ENCODE results near the gene FASTKD1.

DNA sequence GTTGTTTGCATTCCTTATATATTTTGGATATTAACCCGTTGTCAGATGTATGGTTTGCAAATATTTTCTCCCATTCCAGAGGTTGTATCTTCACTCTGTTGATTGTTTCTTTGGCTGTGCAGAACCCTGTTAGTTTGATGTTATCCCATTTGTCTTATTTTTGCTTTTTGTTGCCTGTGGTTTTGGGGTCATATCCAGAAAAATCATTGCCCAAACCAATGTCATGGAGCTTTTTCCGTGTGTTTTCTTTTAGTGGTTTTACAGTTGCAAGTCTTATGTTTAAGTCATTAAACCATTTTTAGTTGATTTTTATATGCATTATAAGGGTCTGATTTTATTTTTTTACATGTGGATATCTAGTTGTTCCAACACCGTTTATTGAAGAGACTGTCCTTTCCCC lies 46.3 kb upstream of the FASTKD1 start:
- TF ChIP-seq, protein P1, sequence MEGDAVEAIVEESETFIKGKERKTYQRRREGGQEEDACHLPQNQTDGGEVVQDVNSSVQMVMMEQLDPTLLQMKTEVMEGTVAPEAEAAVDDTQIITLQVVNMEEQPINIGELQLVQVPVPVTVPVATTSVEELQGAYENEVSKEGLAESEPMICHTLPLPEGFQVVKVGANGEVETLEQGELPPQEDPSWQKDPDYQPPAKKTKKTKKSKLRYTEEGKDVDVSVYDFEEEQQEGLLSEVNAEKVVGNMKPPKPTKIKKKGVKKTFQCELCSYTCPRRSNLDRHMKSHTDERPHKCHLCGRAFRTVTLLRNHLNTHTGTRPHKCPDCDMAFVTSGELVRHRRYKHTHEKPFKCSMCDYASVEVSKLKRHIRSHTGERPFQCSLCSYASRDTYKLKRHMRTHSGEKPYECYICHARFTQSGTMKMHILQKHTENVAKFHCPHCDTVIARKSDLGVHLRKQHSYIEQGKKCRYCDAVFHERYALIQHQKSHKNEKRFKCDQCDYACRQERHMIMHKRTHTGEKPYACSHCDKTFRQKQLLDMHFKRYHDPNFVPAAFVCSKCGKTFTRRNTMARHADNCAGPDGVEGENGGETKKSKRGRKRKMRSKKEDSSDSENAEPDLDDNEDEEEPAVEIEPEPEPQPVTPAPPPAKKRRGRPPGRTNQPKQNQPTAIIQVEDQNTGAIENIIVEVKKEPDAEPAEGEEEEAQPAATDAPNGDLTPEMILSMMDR (IDR thresholded peaks at IDR 0.05): no peak
- no peak for TF ChIP-seq POLR2A (IDR thresholded peaks at IDR 0.05)

Data from testis (tissue), 2 donors.